Activated T-cell treated with anti-CD3 and anti-CD28 coated beads for 48 hours (primary cell): ENCODE results near the gene PKP3.
"Not testable (repeated sequence)": the region's sequence is repeated elsewhere in the genome, so short reads cannot be mapped to it uniquely, and the experiment has no call there.

ENCODE experiments used
- DNase-seq: peaks from one replicate; pipeline ENCODE4 v3.0.0-alpha.2; 2020; ENCODE audit warnings: low read depth

The PKP3 gene

DNA sequence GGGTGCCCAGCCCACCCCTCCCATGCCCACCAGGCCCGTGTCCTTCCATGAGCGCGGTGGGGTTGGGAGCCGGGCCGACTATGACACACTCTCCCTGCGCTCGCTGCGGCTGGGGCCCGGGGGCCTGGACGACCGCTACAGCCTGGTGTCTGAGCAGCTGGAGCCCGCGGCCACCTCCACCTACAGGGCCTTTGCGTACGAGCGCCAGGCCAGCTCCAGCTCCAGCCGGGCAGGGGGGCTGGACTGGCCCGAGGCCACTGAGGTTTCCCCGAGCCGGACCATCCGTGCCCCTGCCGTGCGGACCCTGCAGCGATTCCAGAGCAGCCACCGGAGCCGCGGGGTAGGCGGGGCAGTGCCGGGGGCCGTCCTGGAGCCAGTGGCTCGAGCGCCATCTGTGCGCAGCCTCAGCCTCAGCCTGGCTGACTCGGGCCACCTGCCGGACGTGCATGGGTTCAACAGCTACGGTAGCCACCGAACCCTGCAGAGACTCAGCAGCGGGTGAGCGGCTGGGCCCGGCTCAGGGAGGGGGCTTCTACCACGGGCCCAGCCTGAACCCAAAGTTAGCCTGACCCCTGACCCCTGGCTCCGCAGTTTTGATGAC lies 3.0 kb downstream of the PKP3 start:
- DNase-seq, result no peak

DNA sequence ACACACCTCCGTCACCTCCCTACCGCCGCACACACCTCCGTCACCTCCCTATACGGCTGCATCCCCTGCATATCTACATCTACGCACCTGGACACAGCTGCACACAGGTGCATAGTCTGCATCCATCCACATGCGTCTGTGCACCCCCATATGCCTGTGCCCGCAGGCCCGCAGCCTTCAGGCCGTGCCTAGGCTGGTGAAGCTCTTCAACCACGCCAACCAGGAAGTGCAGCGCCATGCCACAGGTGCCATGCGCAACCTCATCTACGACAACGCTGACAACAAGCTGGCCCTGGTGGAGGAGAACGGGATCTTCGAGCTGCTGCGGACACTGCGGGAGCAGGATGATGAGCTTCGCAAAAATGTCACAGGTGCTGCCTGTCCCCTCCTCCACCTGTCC lies 4.8 kb downstream of the PKP3 start:
- no peak for DNase-seq

DNA sequence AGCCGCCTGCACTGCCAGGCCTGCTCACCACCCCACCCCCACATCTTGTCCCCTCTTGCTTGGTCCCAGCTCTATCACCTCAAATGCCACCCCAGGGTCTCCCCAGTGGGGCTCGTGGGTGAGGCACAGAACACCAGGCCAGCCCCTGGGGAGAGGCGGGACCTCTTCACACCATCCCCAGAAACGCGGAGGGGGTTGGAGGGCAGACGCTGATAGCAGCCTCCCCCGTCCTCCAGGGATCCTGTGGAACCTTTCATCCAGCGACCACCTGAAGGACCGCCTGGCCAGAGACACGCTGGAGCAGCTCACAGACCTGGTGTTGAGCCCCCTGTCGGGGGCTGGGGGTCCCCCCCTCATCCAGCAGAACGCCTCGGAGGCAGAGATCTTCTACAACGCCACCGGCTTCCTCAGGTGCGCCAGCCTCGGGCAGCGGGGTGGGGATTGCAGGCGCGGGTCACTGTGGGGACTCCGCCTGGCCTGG lies 5.8 kb downstream of the PKP3 start:
- DNase-seq, result no peak

DNA sequence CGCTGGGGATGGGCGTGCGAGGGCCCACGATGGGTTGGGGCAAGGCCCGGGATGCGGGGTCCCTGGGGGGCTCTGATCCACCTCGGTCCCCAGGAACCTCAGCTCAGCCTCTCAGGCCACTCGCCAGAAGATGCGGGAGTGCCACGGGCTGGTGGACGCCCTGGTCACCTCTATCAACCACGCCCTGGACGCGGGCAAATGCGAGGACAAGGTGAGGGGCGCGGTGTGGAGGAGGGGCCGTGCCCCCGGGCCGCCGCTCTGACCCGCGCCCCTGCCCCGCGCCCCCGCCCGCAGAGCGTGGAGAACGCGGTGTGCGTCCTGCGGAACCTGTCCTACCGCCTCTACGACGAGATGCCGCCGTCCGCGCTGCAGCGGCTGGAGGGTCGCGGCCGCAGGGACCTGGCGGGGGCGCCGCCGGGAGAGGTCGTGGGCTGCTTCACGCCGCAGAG lies 6.3 kb downstream of the PKP3 start:
- DNase-seq, result no peak

DNA sequence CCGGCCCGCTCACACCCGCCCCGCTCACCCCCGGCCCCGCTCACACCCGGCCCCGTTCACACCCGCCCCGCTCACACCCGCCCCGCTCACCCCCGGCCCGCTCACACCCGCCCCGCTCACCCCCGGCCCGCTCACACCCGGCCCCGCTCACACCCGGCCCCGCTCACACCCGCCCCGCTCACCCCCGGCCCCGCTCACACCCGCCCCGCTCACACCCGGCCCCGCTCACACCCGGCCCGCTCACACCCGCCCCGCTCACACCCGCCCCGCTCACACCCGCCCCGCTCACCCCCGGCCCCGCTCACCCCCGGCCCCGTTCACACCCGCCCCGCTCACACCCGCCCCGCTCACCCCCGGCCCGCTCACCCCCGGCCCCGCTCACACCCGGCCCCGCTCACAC lies 7.2 kb downstream of the PKP3 start:
- not testable (repeated sequence) for DNase-seq

DNA sequence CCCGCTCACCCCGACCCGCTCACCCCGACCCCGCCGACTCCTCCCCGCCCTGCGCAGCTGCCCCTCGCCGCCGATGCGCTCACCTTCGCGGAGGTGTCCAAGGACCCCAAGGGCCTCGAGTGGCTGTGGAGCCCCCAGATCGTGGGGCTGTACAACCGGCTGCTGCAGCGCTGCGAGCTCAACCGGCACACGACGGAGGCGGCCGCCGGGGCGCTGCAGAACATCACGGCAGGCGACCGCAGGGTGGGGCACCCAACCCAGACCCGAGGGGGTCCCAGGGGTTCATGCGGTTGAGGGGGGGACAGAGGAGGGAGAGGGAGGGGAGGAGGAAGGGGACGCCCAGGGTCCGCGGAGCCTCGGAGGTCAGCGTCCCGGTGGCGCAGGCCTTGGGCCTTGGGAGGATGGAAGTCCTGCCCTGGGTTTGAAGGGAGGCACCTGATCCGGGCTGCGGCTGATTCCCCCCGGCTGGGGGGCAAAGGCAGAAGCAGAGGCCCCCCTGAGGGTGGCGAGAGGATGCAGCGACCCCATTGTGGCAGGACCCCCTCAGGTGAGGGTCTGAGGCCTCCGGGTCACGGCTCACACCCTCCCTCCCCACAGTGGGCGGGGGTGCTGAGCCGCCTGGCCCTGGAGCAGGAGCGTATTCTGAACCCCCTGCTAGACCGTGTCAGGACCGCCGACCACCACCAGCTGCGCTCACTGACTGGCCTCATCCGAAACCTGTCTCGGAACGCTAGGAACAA lies 9.2 kb downstream of the PKP3 start:
- no peak for DNase-seq

DNA sequence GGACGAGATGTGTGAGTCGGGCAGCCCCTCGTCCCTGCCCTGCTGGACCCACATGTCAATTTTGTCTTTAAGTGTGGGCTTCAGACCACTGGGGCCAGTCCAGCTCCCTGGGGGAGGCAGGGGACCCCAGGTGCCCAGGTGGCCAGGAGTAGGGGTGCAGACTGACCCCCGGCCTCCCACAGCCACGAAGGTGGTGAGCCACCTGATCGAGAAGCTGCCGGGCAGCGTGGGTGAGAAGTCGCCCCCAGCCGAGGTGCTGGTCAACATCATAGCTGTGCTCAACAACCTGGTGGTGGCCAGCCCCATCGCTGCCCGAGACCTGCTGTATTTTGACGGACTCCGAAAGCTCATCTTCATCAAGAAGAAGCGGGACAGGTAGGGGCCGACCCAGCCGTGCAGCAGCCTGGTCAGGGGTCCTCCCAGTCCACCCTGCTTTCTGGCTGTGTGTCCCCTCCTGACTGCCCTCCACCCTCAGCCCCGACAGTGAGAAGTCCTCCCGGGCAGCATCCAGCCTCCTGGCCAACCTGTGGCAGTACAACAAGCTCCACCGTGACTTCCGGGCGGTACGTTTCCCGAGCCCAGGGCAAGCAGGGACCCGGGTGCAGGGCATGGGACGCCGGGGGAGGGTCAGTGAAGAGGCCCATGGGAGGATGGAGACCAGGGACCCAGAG lies 9.9 kb downstream of the PKP3 start:
- no peak for DNase-seq

DNA sequence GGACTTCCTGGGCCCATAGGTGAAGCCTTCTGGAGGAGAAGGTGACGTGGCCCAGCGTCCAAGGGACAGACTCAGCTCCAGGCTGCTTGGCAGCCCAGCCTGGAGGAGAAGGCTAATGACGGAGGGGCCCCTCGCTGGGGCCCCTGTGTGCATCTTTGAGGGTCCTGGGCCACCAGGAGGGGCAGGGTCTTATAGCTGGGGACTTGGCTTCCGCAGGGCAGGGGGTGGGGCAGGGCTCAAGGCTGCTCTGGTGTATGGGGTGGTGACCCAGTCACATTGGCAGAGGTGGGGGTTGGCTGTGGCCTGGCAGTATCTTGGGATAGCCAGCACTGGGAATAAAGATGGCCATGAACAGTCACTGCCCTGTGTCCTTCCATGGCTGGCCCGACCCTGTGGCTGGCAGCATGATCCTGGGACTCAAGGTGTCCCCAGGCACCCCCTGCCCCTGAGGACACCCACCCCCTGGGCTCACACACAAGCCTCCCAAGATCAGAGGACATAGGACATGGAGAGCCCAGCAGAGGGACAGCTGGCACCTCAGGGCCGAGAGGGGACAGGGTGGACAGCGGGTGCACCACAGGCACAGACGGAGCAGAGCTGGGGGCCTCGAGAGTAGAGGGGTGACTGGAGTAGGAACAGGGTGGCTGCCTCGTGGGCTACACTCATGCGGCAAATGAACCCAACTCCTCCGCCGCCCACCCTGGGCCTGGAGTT lies 10.7 kb downstream of the PKP3 start:
- no peak for DNase-seq

DNA sequence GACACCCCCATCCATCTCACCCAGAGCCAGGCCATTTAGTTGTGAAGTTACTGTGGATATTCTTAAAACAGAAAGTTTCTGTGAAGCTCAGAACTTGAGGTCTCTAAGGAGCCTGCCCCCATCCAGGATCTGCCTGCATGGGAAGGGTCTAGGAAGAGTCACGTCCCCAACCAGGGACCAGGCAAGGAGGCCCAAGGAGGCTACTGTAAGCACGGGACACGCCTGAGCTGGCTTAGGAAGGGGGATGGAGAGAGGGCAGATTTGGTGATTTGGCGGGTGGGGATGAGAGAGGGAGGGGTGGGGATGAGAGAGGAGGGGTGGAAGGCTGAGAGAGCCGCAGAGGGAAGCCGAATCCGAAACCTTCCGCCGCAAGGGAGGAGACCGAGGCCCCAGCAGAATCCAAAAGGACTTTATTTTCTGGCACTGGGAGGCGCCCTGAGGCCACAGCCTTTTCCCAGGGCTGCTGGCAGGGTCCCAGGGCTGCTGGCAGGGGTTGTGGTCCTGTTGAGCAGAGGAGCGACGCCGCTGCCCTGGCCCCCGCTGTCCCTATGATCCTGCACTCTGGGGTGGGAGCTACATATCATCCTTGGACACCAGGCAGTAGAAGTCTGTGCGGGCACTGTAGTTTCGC lies 11.4 kb downstream of the PKP3 start:
- no peak for DNase-seq

DNA sequence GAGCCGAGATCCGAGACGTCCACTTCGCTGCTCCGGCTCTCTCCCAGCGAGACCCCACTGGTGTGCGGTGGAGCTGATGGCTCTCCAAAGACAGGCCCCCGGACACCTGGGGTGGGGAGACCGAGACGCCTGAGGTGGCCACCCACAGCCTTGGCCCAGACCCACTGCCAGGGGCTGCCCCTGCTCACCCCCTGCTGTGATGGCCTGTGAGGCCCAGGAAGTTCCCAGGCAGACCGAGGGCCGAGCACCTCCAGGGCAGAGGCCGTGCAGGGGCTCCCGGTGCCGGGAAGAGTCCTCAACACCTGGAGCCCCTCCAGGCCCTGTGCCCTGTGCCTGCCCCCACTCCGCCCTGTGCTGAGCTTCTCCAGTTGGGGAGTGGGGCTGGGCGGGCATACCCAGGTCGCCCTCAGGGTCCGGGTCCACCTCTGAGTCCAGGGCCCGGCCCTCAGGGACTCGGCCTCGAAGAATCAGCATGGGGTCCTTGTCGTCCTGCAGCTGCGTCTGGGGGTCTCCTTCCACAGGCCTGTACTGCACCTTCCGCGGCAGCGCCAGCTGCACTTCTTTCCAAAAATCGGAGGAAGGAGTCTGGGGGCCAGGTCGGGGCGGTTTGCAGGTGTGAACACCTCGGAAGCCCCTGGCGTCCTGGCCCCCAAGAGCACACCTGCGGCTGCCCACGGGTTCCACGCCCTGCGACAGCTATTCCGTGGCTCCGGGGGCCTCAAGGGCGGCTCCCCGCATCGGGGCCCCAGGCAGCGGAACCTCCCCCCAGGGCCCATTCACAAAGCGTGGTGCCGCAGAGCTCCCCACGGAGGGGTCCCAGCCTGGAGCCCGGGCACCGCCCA lies 12.2 kb downstream of the PKP3 start:
- DNase-seq, result no peak

DNA sequence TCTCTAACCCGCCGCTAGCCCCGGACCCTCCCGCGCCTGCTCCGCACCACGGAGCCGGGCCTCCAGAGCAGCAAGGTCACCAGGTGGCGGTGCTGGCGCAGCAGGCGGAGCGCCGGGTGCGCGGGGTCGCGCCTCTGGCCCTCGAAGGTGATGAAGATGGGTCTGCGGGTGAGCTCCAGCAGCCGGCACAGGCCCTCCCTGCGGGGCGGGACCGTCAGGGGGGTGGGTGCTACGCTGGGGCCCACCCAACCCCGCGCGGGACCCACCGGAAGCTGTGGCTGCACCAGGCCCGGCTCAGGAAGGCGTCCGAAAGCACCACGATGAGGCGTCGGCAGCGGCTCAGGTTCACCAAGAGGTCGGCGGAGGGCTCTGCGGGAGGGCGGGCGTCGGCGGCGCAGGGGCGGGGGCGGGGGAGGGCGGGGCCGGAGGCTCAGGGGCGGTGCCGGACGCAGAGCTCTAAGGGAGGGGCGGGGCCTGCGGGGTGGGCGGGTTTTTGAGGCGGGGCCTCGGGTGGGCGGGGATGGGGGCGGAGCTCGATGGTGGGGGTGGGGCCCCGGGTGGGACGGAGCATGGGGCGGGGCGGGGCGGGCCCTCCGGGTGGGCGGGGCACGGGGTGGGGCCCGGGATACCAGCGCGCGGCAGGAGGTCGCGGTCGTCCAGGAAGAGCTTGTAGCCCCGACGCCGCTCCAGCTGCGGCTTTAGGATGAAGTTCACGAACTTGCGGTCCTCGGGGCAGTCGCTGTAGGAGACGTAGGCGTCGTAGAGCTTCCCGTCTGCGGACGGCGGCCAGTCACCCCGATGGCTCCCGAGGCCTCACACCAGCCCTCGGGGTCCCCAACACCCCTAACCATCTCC lies 13.0 kb downstream of the PKP3 start:
- DNase-seq, result peak; percentile 85

DNA sequence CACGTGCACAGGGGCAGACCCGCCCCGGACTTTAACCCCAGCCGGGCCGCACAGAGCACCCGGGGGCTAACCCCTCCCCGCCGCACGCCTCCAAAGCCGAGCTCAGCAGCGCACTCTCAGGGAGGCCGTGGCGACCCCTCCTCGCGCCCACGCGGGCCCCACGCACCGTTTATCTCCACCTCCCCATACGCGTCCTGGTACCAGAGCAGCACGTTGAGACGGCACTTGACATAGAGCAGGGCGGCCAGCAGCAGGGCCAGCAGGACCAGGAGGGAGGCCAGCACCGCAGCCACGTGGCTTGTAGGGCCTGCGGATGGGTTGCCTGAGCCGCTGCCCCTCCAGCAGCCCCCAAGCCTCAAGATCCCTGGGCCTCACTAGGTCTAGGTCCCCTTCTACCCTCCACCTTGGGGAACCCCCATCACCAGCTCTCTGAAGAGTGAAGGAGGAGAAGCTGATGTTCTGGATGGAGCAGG lies 13.7 kb downstream of the PKP3 start:
- no peak for DNase-seq

DNA sequence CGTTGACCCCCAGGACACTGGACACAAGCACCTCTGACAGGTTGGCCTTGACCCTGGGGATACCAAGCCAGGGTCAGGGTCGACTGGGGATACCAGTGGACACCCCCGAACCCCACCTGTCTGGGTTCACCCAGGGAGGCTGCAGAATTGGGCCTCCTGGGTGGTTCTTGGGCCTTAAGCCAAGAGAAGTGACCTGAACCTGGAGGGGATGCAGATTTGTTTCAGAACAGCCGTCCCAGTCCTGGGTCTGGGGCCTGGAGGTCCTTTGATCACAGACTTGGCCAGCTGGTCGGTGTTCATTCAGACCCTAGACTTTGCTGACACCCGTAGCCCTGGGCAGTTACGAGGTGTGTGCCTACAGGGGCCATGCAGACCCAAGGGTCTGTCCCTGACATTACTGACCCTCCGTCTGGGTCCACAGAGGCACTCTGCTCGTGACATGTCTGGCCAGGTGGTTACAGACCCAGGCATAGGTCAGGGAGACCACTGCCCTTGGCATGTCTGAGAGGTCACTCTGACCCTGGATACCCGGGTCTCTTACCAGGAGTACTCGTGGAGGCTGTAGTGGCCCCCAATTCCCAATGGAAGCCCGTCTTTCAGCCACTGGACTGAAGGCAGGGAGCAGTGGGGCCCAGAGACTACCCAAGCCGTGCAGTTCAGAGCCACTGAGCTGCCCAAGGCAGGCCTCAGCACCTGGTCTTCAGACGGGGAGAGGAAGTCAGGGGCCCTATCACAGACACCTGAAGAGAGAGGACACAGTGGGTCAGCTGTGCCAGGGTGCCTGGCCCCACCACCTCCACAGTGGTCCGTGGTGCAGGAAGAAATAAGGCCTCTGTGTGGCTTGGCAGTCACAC lies 14.4 kb downstream of the PKP3 start:
- DNase-seq, result no peak

DNA sequence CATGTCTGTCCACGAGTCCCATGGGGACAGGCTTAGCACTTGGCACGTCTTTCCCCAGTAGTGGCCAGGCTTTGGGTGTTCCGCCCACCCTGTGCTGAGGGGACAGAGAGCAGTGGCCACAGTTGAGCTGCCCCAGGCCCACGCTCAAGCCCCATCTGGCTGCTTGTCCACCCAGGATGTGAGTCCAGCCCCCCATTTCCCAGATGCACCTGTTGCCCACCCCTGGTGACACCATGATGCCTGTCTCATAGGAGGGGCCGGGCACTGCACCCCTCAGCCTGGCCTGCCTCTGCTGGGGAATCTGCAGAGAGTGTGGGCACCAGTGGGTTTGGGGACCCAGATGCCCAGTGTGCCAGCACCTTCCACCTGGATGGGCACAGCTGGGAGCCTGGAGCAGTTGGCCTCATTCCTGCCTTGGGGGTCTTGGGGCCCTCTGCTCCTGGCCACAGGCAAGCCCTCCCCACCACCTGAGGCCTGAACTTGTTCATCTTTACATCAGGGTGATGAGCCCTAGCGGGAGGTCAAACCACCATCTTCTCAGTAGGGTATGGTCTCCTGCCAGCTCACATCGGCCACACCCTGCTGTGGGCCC lies 15.1 kb downstream of the PKP3 start:
- DNase-seq, result no peak

DNA sequence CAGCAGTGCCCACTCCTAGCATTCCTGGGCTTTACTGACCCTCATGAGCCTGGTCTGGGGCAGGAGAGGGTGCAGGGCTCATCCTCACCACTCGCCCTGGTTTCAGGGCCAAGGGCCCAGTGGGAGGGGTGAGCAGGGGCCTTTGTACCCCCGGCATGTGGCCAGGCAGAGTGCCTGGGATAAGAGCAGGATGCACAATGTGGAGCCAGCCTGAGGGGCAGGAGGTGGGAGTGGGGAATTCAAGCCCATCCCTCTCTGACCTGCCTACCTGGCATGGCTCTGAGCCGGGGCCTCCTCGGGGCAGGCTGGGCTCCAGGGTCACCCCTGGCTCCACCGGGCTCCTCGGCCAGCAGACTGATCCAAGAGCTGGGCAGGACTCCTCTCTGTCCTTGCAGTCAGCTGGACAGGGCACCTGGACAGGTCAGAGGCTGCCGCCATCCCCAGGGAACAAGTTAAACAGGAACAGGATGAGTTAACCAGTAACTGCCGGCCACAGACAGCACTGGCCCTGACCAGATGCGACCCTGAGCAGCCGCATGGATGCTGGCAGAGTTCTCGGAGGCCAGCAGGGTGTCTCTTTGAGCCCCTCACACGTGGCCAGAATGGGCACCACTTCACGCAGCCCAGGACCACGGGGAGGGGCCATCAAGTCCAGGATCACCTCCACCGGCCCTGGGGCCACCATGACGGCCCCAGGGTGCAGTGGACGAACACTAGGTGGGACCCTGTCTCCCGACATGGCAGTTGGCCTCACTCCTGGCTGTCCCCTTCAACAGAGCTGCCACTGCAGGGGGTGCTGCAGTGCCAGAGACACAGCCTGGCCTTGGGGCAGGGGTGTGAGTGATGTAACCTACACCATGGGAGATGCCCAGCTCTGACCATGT lies 15.8 kb downstream of the PKP3 start:
- DNase-seq, result no peak

DNA sequence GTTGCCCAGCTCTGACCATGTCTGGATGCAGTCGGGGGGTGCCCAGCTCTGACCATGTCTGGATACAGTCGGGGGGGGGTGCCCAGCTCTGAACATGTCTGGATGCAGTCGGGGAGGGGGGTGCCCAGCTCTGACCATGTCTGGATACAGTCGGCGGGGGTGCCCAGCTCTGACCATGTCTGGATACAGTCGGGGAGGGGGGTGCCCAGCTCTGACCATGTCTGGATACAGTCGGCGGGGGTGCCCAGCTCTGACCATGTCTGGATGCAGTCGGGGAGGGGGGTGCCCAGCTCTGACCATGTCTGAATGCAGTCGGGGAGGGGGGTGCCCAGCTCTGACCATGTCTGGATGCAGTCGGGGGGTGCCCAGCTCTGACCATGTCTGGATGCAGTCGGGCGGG lies 16.7 kb downstream of the PKP3 start:
- not testable (repeated sequence) for DNase-seq

DNA sequence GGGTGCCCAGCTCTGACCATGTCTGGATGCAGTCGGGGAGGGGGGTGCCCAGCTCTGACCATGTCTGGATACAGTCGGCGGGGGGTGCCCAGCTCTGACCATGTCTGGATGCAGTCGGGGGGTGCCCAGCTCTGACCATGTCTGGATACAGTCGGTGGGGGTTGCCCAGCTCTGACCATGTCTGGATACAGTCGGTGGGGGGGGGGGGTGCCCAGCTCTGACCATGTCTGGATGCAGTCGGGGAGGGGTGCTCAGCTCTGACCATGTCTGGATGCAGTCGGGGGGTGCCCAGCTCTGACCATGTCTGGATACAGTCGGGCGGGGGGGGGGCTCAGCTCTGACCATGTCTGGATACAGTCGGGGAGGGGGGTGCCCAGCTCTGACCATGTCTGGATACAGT lies 17.5 kb downstream of the PKP3 start:
- DNase-seq, result not testable (repeated sequence)
